ENCODE results near the gene OAF.

GRCh38 chr11:120256779-120257178 is 45.9 kb downstream of the OAF start:
- TF ChIP-seq, protein P1, sequence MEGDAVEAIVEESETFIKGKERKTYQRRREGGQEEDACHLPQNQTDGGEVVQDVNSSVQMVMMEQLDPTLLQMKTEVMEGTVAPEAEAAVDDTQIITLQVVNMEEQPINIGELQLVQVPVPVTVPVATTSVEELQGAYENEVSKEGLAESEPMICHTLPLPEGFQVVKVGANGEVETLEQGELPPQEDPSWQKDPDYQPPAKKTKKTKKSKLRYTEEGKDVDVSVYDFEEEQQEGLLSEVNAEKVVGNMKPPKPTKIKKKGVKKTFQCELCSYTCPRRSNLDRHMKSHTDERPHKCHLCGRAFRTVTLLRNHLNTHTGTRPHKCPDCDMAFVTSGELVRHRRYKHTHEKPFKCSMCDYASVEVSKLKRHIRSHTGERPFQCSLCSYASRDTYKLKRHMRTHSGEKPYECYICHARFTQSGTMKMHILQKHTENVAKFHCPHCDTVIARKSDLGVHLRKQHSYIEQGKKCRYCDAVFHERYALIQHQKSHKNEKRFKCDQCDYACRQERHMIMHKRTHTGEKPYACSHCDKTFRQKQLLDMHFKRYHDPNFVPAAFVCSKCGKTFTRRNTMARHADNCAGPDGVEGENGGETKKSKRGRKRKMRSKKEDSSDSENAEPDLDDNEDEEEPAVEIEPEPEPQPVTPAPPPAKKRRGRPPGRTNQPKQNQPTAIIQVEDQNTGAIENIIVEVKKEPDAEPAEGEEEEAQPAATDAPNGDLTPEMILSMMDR (IDR thresholded peaks at IDR 0.05): no peak
- no peak for TF ChIP-seq POLR2A (IDR thresholded peaks at IDR 0.05)

All from heart left ventricle (tissue), 13 donors.